HCT116 (cell line): ENCODE measurements around the gene UACA. TPM values are rescaled to one million over a fixed set of nuclear protein-coding genes. Genes with fewer than 3 reads are reported as not detected.

Experiments
- ATAC-seq: fragments of 200-7000 bp; cut with Tn5 transposase; 2 replicates; pipeline ENCODE4 v1.9.1; 2020; ENCODE audit warnings: mild to moderate bottlenecking, moderate library complexity
- BruUV-seq: library from RNA; stranded (reverse); fragments of 400-500 nt; replicated peaks from 2 replicates; lab custom pipeline; 2021; lab: Mats Ljungman, UMichigan
- CTCF ChIA-PET: fragments of 300-600 bp; sonication (Branson Sonifier 250); formaldehyde crosslinking; loops from one replicate; lab custom pipeline; 2021; ENCODE audit warnings: antibody characterized with exemption; lab: Charles Lee
- POLR2A ChIA-PET: fragments of 300-600, 350-600 bp; sonication (Branson Sonifier 250); formaldehyde crosslinking; loops from one replicate; lab custom pipeline; 2021; ENCODE audit warnings: antibody characterized with exemption; lab: Charles Lee
- RAD21 ChIA-PET, 2 experiments: fragments of 300-600 bp; sonication (Branson Sonifier 250); formaldehyde crosslinking; loops; one replicate each; lab custom pipeline; 2023; ENCODE audit warnings: low total read pairs in 2 of 2; ENCODE audit not compliant: uncharacterized antibody in 2 of 2, unreplicated experiment in 2 of 2, low non-redundant PET in 1 of 2; lab: Charles Lee
- DNase-seq: peaks from one replicate; pipeline ENCODE4 v3.0.0-alpha.2; 2010; ENCODE audit warnings: low read depth, low spot score
- H2AFZ ChIP-seq: fragments of 200-600 bp; shearing (Covaris generic), sonication (generic); 2 replicates; pipeline ENCODE4 v1.6.1; 2017; ENCODE audit warnings: low read depth, mixed run types, mixed read lengths, antibody characterized with exemption, low read length; ENCODE audit not compliant: poor library complexity, severe bottlenecking
- H3K27ac ChIP-seq: 2 replicates; pipeline ENCODE4 v1.5.1; 2012; ENCODE audit warnings: low read depth, low read length
- H3K27me3 ChIP-seq: fragments of 200-600 bp; sonication (generic); 2 replicates; pipeline ENCODE4 v1.6.1; 2016; ENCODE audit warnings: mixed run types, low read length, mixed read lengths; ENCODE audit not compliant: insufficient read depth
- H3K36me3 ChIP-seq, 2 experiments: fragments of 200-500 bp in 1 of 2; fragments of 200-600 bp in 1 of 2; sonication (Bioruptor generic) in 1 of 2; sonication (generic) in 1 of 2; 2 replicates each; pipeline versions ENCODE4 v1.5.1 to v1.6.1; 2014 to 2016; ENCODE audit warnings: low read length in 2 of 2, inconsistent platforms in 1 of 2, mixed read lengths in 1 of 2, mixed run types in 1 of 2; ENCODE audit not compliant: insufficient read depth in 2 of 2, control insufficient read depth in 1 of 2
- H3K4me1 ChIP-seq, 2 experiments: fragments of 200-600 bp in 1 of 2; sonication (generic) in 1 of 2; 2 replicates each; pipeline versions ENCODE4 v1.5.1 to v1.6.1; 2012 to 2017; ENCODE audit warnings: low read length in 2 of 2, inconsistent platforms in 1 of 2, mild to moderate bottlenecking in 1 of 2, mixed read lengths in 1 of 2, mixed run types in 1 of 2, moderate library complexity in 1 of 2; ENCODE audit not compliant: insufficient read depth in 2 of 2, control insufficient read depth in 1 of 2
- H3K4me2 ChIP-seq: fragments of 200-600 bp; sonication (generic); 2 replicates; pipeline ENCODE4 v1.6.1; 2017; ENCODE audit warnings: mixed run types, low read length, mixed read lengths
- H3K4me3 ChIP-seq, 2 experiments: fragments of 200-600 bp in 1 of 2; sonication (generic) in 1 of 2; replicated peaks in 1 of 2; 2 replicates each; pipeline ENCODE4 v1.5.1; 2011 to 2016; ENCODE audit warnings: low read length in 2 of 2, control low read depth in 1 of 2, low read depth in 1 of 2, mild to moderate bottlenecking in 1 of 2, mixed read lengths in 1 of 2, mixed run types in 1 of 2
- H3K79me2 ChIP-seq: fragments of 200-600 bp; sonication (generic); 2 replicates; pipeline ENCODE4 v1.6.1; 2017; ENCODE audit warnings: mild to moderate bottlenecking, mixed run types, low read length, moderate library complexity, mixed read lengths; ENCODE audit not compliant: insufficient read depth
- H3K9ac ChIP-seq: fragments of 200-600 bp; sonication (generic); 2 replicates; pipeline ENCODE4 v1.6.1; 2016; ENCODE audit warnings: low read length, mixed read lengths
- H3K9me2 ChIP-seq: fragments of 200-600 bp; sonication (generic), shearing (Covaris generic); 2 replicates; pipeline ENCODE4 v1.6.1; 2017; ENCODE audit warnings: mixed run types, mild to moderate bottlenecking, moderate library complexity; ENCODE audit not compliant: insufficient read depth
- H3K9me3 ChIP-seq, 2 experiments: fragments of 200-500 bp in 1 of 2; fragments of 200-600 bp in 1 of 2; sonication (Bioruptor generic) in 1 of 2; sonication (generic) in 1 of 2; 2 replicates each; pipeline ENCODE4 v1.6.1; 2014 to 2017; ENCODE audit warnings: low read length in 2 of 2, mixed read lengths in 2 of 2, inconsistent platforms in 1 of 2, low read depth in 1 of 2, mild to moderate bottlenecking in 1 of 2, mixed run types in 1 of 2, moderate library complexity in 1 of 2; ENCODE audit not compliant: control insufficient read depth in 1 of 2, insufficient read depth in 1 of 2
- H4K20me1 ChIP-seq: fragments of 200-600 bp; sonication (generic), shearing (Covaris generic); 2 replicates; pipeline ENCODE4 v1.6.1; 2017; ENCODE audit warnings: mixed run types, mild to moderate bottlenecking, moderate library complexity; ENCODE audit not compliant: insufficient read depth
- ATF3 ChIP-seq: IDR thresholded peaks from 2 replicates; pipeline ENCODE4 v1.6.1; 2012
- EZH2 ChIP-seq: fragments of 200-600 bp; sonication (generic); IDR thresholded peaks from 2 replicates; pipeline ENCODE4 v1.6.1; 2017; ENCODE audit warnings: antibody characterized with exemption, mixed run types
- EZH2phosphoT487 ChIP-seq: fragments of 200-600 bp; IDR thresholded peaks from 2 replicates; pipeline ENCODE4 v1.6.1; 2018; ENCODE audit warnings: antibody characterized with exemption, borderline replicate concordance
- FOSL1 ChIP-seq: IDR thresholded peaks from 2 replicates; pipeline ENCODE4 v1.6.1; 2012; ENCODE audit warnings: low read depth
- JUND ChIP-seq: IDR thresholded peaks from 2 replicates; pipeline ENCODE4 v1.6.1; 2012
- MAX ChIP-seq: IDR thresholded peaks from 2 replicates; pipeline ENCODE4 v1.6.1; 2012
- POLR2AphosphoS5 ChIP-seq: IDR thresholded peaks from 2 replicates; pipeline ENCODE4 v1.6.1; 2011; ENCODE audit warnings: mild to moderate bottlenecking, low read depth, low read length, moderate library complexity
- RAD21 ChIP-seq: IDR thresholded peaks from 2 replicates; pipeline ENCODE4 v1.6.1; 2012; ENCODE audit warnings: low read depth, mild to moderate bottlenecking
- REST ChIP-seq: IDR thresholded peaks from 2 replicates; pipeline ENCODE4 v1.6.1; 2012; ENCODE audit warnings: low read depth
- SIN3A ChIP-seq: IDR thresholded peaks from 2 replicates; pipeline ENCODE4 v1.6.1; 2012; ENCODE audit warnings: low read depth
- SP1 ChIP-seq: IDR thresholded peaks from 2 replicates; pipeline ENCODE4 v1.6.1; 2012; ENCODE audit warnings: low read depth
- YY1 ChIP-seq: IDR thresholded peaks from 2 replicates; pipeline ENCODE4 v1.6.1; 2011; ENCODE audit warnings: low read length, low read depth, moderate library complexity, mild to moderate bottlenecking; ENCODE audit not compliant: insufficient replicate concordance; ENCODE audit errors: extremely low read depth
- ZFX ChIP-seq: fragments of 450-650 bp; IDR thresholded peaks from 2 replicates; pipeline ENCODE4 v1.6.1; 2017
- ZNF274 ChIP-seq: fragments of 200-500 bp; sonication (Bioruptor generic); IDR thresholded peaks from 2 replicates; pipeline ENCODE4 v1.6.1; 2014; ENCODE audit warnings: mild to moderate bottlenecking, low read depth, low read length, inconsistent platforms
- intact Hi-C: fragments of 100-400 bp; cut with micrococcal nuclease; formaldehyde crosslinking; loops from 2 replicates; pipeline ENCODE4 v1.10.0; 2022
- total RNA-seq: library from RNA; stranded (reverse); gene quantifications from one replicate; pipeline ENCODE4 v1.2.1, GENCODE V29; 2021; ENCODE audit not compliant: unreplicated experiment
- TF ChIP-seq, protein P1 (sequence below), 3 experiments: fragments of 200-600 bp in 1 of 3; sonication (generic) in 1 of 3; IDR thresholded peaks in 2 of 3; conservative IDR thresholded peaks in 1 of 3; 2 replicates each; pipeline ENCODE4 v1.5.1; 2012 to 2017; ENCODE audit warnings: low read depth in 2 of 3, low read length in 2 of 3, antibody characterized with exemption in 1 of 3, borderline replicate concordance in 1 of 3, control low read depth in 1 of 3, mild to moderate bottlenecking in 1 of 3, mixed read lengths in 1 of 3, mixed run types in 1 of 3, moderate library complexity in 1 of 3; ENCODE audit not compliant: insufficient read depth in 1 of 3

The UACA gene
- total RNA-seq, 1 experiment from 2014 or later: 47.4 TPM

GRCh38 chr15:70635895-70636294 is 127.5 kb downstream of the UACA start:
- ChIA-PET POLR2A (no interaction called here), CTCF (no interaction called here)
- intact Hi-C loops: no loop called here
- Histone ChIP-seq H3K79me2 (no peaks in the 10 kb centered on the region), H3K4me2 (no peak overlapping the region), H3K9me2 (no peaks in the 10 kb centered on the region), H2AFZ (no peak overlapping the region), H3K4me1 (no peaks in the 10 kb centered on the region; a peak in 1 of 4 replicates), H4K20me1 (no peaks in the 10 kb centered on the region), H3K9ac (no peak overlapping the region), H3K36me3 (no peaks in the 10 kb centered on the region), H3K27ac (no peak overlapping the region)
- BruUV-seq: no TSS peak
- TF ChIP-seq POLR2AphosphoS5 (no peak), EZH2phosphoT487 (no peak), RAD21 (no peak)
- TF ChIP-seq, protein P1, sequence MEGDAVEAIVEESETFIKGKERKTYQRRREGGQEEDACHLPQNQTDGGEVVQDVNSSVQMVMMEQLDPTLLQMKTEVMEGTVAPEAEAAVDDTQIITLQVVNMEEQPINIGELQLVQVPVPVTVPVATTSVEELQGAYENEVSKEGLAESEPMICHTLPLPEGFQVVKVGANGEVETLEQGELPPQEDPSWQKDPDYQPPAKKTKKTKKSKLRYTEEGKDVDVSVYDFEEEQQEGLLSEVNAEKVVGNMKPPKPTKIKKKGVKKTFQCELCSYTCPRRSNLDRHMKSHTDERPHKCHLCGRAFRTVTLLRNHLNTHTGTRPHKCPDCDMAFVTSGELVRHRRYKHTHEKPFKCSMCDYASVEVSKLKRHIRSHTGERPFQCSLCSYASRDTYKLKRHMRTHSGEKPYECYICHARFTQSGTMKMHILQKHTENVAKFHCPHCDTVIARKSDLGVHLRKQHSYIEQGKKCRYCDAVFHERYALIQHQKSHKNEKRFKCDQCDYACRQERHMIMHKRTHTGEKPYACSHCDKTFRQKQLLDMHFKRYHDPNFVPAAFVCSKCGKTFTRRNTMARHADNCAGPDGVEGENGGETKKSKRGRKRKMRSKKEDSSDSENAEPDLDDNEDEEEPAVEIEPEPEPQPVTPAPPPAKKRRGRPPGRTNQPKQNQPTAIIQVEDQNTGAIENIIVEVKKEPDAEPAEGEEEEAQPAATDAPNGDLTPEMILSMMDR (IDR thresholded peaks at IDR 0.05 in 2 of 3, conservative IDR thresholded peaks at IDR 0.05 in 1 of 3; ENCODE audit: borderline replicate concordance in 1 of 3, insufficient read depth in 1 of 3, low read depth in 2 of 3, low read length in 2 of 3): no peak
- TF ChIP-seq, all 23 proteins: peak for 0
- H3K9me3 ChIP-seq: no peaks in the 10 kb centered on the region
- RAD21 ChIA-PET: no interaction called here
- DNase-seq (no peak), ATAC-seq (no peak)
- H3K27me3 ChIP-seq: 0 out of 2 replicates have a peak, but pooled peaks cover 6% of the 10 kb centered on the region
- H3K4me3 ChIP-seq: no peak overlapping the region

- intact Hi-C loops: no loop called here
- no TSS peak for BruUV-seq
- H4K20me1 ChIP-seq: no peaks in the 10 kb centered on the region
- TF ChIP-seq FOSL1 (no peak), JUND (no peak), ATF3 (no peak), SP1 (no peak), REST (no peak), ZFX (no peak), SIN3A (no peak), YY1 (no peak), ZNF274 (no peak), MAX (no peak), EZH2 (no peak), EZH2phosphoT487 (no peak)
Observed at GRCh38 chr15:70633991-70634390, 129.4 kb downstream of the UACA start.

More at GRCh38 chr15:70633991-70634390, 129.4 kb downstream of the UACA start:
- H3K36me3 ChIP-seq: no peaks in the 10 kb centered on the region
- RAD21 ChIA-PET: no interaction called here
- H2AFZ ChIP-seq: no peak overlapping the region
- H3K4me2 ChIP-seq: no peak overlapping the region
- H3K4me3 ChIP-seq: no peak overlapping the region
- POLR2A ChIA-PET: no interaction called here
- H3K79me2 ChIP-seq: no peaks in the 10 kb centered on the region
- 0 out of 2 replicates have a peak, but pooled peaks cover 6% of the 10 kb centered on the region for H3K27me3 ChIP-seq
- no peak overlapping the region for H3K27ac ChIP-seq
- no peaks in the 10 kb centered on the region; a peak in 1 of 4 replicates for H3K4me1 ChIP-seq
- DNase-seq: no peak
- ATAC-seq: no peak
- H3K9ac ChIP-seq: no peak overlapping the region
- CTCF ChIA-PET: interaction anchor here (1.1 kb wide), 1 partner anchor 65 kb away, joined by 3 read pairs; no protein-coding TSS in a partner anchor
- H3K9me3 ChIP-seq: no peaks in the 10 kb centered on the region
- H3K9me2 ChIP-seq: no peaks in the 10 kb centered on the region
